ENCODE measurements around the gene SREBF2.
"Not testable (repeated sequence)": the region's sequence is repeated elsewhere in the genome, so short reads cannot be mapped to it uniquely, and the experiment has no call there.

SREBF2 gene

GRCh38 chr22:41833369-41834004 is 582 bp downstream of the SREBF2 start:
- DNase-seq (ENCODE audit: insufficient read length, low spot score), result no peak
- no peak for FAIRE-seq
- TF ChIP-seq, protein P1, sequence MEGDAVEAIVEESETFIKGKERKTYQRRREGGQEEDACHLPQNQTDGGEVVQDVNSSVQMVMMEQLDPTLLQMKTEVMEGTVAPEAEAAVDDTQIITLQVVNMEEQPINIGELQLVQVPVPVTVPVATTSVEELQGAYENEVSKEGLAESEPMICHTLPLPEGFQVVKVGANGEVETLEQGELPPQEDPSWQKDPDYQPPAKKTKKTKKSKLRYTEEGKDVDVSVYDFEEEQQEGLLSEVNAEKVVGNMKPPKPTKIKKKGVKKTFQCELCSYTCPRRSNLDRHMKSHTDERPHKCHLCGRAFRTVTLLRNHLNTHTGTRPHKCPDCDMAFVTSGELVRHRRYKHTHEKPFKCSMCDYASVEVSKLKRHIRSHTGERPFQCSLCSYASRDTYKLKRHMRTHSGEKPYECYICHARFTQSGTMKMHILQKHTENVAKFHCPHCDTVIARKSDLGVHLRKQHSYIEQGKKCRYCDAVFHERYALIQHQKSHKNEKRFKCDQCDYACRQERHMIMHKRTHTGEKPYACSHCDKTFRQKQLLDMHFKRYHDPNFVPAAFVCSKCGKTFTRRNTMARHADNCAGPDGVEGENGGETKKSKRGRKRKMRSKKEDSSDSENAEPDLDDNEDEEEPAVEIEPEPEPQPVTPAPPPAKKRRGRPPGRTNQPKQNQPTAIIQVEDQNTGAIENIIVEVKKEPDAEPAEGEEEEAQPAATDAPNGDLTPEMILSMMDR (IDR thresholded peaks at IDR 0.05; ENCODE audit: insufficient read depth, missing control alignments), result no peak

DNA sequence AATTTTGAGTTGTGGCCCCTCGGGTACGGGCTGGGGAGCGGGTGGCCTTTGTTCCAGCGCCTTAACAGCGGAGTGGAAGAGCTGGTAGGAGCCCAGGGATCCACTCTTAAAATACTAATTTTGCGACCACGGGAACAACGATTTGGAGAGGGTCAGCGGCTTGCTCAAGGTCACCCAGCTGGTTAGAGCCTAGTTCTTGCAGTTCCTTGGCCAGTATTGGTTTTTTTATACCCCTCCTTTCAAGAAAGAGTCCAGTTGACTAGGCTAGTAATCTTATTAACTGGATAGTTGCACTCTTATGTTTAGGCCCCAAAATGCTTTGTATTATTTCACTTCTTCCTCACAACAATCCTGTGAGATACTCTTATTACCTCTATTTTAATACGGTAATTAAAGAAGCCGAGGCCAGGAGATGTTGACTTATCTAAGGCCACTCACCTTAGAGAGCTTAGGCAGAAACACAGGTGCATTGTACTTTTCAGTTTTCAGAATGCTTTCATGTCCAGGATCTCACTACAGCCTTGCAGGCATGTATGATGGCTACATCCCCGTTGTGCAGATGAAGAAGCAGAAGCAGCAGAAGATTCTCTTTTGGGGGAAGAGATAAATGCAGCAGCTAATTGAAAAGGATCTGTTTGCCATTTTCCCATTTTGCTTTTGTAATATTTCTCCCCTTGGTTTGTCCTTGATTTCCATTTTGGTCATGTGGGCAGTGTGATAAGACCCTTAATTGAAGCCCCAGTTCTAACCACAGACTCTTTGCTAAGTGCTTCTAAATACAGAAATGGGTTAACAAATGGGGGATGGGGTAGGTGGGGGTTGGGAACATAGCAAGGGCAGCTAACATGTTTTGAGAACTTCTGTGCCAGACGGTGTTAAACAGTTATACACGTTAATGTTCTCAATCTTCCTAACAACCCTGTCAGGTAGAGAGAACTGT is 1.4 kb downstream of the SREBF2 start:
- TF ChIP-seq, protein P1 (IDR thresholded peaks at IDR 0.05; ENCODE audit: insufficient read depth, missing control alignments), result no peak
- FAIRE-seq (no peak), DNase-seq (ENCODE audit: insufficient read length, low spot score) (no peak)

- FAIRE-seq; DNase-seq (ENCODE audit: insufficient read length, low spot score): not testable (repeated sequence)
These were observed 2.6 kb downstream of the SREBF2 start for GRCh38 chr22:41835462-41835861.

DNA sequence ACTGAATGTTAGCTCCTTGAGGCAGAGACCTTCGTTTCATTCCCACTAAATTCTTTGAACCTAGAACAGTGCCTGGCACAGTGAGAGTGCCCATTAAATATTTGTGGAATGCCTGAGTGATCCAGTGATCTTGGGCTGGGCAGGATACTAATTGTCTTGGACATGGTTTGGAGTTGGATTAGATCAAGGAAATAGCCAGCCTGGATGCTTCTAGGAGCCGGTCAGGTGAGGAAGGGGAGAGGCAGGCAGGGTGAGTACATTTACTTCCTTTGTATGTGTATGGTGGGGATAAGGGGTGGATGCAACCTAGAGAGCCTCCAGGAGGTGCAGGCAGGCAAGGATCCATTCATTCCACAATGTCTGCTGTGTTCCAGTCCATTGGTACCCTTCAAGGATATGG is 3.6 kb downstream of the SREBF2 start:
- FAIRE-seq, result no peak
- TF ChIP-seq, protein P1 (IDR thresholded peaks at IDR 0.05; ENCODE audit: insufficient read depth, missing control alignments), result no peak
- DNase-seq (ENCODE audit: insufficient read length, low spot score), result no peak

DNA sequence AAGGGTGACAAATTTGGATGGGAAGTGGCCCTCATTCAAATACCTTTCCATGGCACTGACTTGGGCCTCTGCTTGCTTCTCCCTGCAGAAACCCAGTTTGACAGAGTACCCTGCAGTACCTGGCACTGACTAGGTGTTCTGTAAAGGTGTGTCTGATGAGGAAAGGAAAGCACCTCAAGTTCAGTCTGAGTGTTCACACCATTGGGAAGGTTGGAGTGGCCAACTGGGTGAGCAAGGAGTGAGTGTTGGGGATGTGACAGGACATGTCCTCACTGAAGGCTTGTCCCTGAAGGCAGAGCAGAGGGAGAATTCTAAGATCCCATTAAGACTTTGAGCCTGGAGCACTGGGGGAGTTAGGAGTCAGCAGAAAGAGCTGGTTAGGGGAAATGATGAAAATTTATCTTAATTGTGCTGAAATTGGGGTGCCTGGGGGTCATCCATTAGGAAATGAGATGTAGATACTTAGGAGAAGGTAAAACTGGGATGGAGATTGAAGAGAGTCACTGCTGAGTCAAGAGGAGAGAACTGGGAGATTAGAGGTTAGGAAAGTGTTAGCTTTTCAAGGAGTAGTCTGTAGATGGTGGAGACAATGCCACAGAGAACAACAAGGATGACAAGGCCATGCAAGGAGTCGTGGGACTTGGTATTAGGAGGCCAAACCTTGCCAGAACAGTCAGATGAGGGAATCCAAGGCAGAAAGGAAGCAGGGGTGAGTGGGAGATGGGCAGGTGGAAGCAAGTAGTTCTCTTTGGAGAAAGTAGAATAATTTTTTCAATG is 6.1 kb downstream of the SREBF2 start:
- FAIRE-seq (no peak), DNase-seq (ENCODE audit: insufficient read length, low spot score) (no peak)
- TF ChIP-seq, protein P1 (IDR thresholded peaks at IDR 0.05; ENCODE audit: insufficient read depth, missing control alignments), result no peak

- TF ChIP-seq, protein P1 (IDR thresholded peaks at IDR 0.05; ENCODE audit: insufficient read depth, missing control alignments), result no peak
- FAIRE-seq, result no peak
- no peak for DNase-seq (ENCODE audit: insufficient read length, low spot score)
These were observed 7.3 kb downstream of the SREBF2 start for GRCh38 chr22:41840216-41840615.

DNA sequence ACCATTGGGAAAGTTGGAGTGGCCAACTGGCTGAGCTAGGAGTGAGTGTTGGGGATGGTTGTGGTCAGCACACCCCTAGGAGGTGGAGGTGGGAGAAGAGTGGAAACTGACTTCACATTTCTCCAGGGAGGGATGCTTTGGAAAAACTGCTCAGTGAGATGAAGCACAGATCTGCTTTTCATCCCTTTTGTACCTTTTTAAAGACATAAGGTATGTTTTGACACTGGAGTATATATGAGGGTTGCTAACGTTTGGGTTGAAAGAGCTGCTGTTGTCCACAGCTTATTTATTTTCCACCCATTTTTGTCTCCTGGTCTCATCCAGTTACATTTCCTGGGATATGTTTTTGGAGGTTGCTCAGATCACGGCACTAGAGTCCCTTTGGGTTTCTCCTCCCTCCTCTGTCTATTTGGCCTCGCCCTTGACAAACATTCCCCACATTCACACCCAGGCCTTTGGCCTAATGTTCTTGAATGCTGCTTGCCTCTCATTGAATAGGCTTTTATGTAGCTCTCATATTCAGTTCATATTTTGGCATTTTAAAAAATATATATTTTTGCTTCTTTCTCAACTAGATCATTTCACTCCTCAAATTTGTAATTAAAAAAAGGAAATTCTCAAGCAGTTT is 8.3 kb downstream of the SREBF2 start:
- DNase-seq (ENCODE audit: insufficient read length, low spot score), result no peak
- TF ChIP-seq, protein P1 (IDR thresholded peaks at IDR 0.05; ENCODE audit: insufficient read depth, missing control alignments), result no peak
- FAIRE-seq, result no peak

Data from D721Med (cell line).